Measurements from ENCODE around the gene VWCE.

Gene VWCE

DNA sequence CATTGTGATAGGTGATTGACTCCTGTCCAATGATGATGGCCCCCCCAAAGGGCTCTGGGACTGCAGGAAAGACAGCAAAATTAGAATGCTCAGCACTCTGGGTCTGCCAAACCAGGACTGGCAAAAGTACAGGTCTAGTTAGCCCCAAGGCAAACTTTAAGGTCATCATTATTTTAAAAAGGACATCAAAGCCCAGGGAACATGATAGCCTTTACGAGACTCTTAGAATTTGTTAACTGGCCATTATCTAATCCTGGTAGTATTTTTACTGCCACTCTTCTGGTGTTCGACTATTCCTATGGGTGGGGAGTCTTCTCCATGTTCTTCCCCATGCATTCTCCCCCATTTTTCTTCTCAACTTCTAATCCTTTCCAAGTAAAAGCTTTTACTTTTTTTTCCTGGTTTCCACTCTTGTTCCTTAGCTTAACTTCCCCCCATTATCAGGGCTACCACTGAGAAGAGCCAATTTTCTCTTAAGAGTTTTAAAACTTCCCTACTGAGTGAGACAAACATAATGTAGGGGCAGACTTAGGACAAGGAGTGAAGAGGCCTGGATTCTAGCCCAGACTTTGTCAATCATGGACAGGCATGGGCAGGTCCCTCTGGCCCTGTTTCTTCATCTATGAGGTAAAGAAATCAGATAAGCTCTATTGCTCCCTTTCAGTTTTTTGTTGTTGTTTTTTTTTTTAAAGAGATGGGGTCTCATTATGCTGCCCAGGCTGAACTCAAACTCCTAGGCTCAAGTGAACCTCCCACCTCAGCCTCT lies 30.7 kb upstream of the VWCE start:
- Histone ChIP-seq H3K4me1 (ENCODE audit: insufficient read depth, low read length) (no peaks in the 10 kb centered on the region), H3K9me3 (ENCODE audit: insufficient read depth, low read depth, low read length) (no peaks in the 10 kb centered on the region), H3K36me3 (ENCODE audit: insufficient read depth, low read length) (peaks cover 96% of the 10 kb centered on the region), H3K27ac (ENCODE audit: low read depth, low read length) (no peak overlapping the region), H3K9ac (ENCODE audit: low read depth, low read length) (no peak overlapping the region), H3K4me3 (ENCODE audit: low read length) (no peak overlapping the region), H3K27me3 (ENCODE audit: insufficient read depth, low read length) (no peaks in the 10 kb centered on the region)
- 100% methylated on average over 2 of the region's 2 CpGs for WGBS

DNA sequence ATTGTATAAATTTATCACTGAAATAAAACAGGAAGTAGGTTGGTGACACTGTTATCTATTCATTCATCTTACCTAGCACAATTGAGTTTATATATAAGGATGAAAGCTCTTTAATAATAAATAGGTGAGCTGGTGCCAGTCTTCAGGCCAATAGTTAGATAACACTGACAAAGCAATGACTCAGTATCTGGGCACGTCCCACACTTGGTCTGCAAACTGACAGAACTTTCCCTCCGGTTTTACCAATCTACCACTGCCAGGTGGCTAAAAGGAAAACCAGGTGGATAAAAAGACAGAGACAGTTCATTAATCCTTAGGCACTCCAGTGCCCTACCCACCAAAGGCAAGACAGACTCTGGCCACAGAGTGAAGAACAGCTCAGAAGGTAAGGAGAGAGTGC lies 20.1 kb upstream of the VWCE start:
- Histone ChIP-seq H3K27ac (ENCODE audit: low read depth, low read length) (no peak overlapping the region), H3K4me3 (ENCODE audit: low read length) (no peak overlapping the region), H3K27me3 (ENCODE audit: insufficient read depth, low read length) (no peaks in the 10 kb centered on the region), H3K9me3 (ENCODE audit: insufficient read depth, low read depth, low read length) (no peaks in the 10 kb centered on the region), H3K9ac (ENCODE audit: low read depth, low read length) (no peak overlapping the region), H3K4me1 (ENCODE audit: insufficient read depth, low read length) (no peaks in the 10 kb centered on the region), H3K36me3 (ENCODE audit: insufficient read depth, low read length) (peaks cover 90% of the 10 kb centered on the region)
- WGBS, result 96% methylated on average over 2 of the region's 2 CpGs

DNA sequence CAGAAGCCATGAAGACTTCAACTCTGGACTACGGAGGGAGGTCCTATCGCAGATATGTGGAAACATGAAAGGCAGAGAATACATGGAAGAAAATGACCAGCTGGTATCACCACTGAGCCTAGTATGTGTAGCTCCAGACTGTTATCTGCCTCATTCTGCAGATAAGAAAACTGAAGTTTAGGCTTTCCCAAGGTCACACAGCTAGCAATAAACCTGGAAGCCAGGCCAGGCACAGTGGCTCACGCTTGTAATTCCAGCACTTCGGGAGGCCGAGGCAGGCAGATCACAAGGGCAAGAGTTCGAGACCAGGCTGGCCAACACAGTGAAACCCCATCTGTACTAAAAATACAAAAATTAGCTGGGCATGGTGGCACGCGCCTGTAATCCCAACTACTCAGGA lies 15.6 kb upstream of the VWCE start:
- no peak overlapping the region for H3K9ac ChIP-seq (ENCODE audit: low read depth, low read length)
- H3K27ac ChIP-seq (ENCODE audit: low read depth, low read length), result no peak overlapping the region
- no peaks in the 10 kb centered on the region for H3K9me3 ChIP-seq (ENCODE audit: insufficient read depth, low read depth, low read length)
- H3K27me3 ChIP-seq (ENCODE audit: insufficient read depth, low read length), result no peaks in the 10 kb centered on the region
- peaks cover 99% of the 10 kb centered on the region for H3K36me3 ChIP-seq (ENCODE audit: insufficient read depth, low read length)
- no peak overlapping the region for H3K4me3 ChIP-seq (ENCODE audit: low read length)
- H3K4me1 ChIP-seq (ENCODE audit: insufficient read depth, low read length), result no peaks in the 10 kb centered on the region
- 98% methylated on average over 8 of the region's 8 CpGs for WGBS

DNA sequence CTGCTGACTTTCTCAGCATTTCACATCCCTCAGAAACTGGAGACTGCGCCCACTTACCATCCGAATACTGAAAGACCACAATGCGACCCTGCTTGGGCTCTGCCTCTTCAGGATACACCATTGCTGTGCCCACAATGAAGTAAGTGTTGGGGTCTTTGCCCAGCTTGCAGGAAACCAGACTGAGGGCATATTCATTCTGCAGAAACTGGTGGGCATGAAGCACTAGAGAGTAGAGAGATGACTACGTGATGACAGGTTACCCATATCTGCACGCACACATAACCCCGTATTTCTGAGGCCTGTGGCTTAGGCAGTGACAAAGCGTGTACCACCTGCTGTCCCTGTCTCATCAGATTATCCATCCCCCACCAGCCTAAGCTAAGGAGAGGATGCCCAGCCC lies 14.6 kb upstream of the VWCE start:
- no peaks in the 10 kb centered on the region for H3K27me3 ChIP-seq (ENCODE audit: insufficient read depth, low read length)
- H3K4me1 ChIP-seq (ENCODE audit: insufficient read depth, low read length), result no peaks in the 10 kb centered on the region
- no peak overlapping the region for H3K9ac ChIP-seq (ENCODE audit: low read depth, low read length)
- 94% methylated on average over 7 of the region's 7 CpGs for WGBS
- H3K27ac ChIP-seq (ENCODE audit: low read depth, low read length), result no peak overlapping the region
- H3K4me3 ChIP-seq (ENCODE audit: low read length), result no peak overlapping the region
- H3K9me3 ChIP-seq (ENCODE audit: insufficient read depth, low read depth, low read length), result no peaks in the 10 kb centered on the region
- H3K36me3 ChIP-seq (ENCODE audit: insufficient read depth, low read length), result peaks cover 99% of the 10 kb centered on the region

DNA sequence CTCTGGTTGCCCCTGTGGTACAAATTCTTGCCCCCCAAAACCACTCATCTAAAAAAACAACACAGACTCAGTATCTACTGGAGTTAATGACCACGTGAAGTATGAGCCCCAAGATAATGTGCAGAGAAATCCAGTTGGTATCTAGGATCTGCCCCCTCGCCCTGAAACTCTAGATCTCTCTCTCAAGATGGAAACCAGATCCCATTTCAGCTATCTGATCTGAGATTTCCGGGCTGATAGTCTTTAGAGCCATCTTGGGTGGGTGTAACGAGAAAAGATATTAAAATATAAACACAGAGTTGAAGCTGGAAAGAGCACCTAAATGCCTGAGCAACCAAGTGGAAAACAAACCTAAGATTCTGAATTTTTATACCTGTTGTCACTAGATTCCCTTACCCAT lies 14.0 kb upstream of the VWCE start:
- H3K9me3 ChIP-seq (ENCODE audit: insufficient read depth, low read depth, low read length), result no peaks in the 10 kb centered on the region
- no peaks in the 10 kb centered on the region for H3K4me1 ChIP-seq (ENCODE audit: insufficient read depth, low read length)
- H3K9ac ChIP-seq (ENCODE audit: low read depth, low read length), result no peak overlapping the region
- no peak overlapping the region for H3K4me3 ChIP-seq (ENCODE audit: low read length)
- H3K36me3 ChIP-seq (ENCODE audit: insufficient read depth, low read length), result peaks cover 96% of the 10 kb centered on the region
- 98% methylated on average over 2 of the region's 4 CpGs for WGBS
- H3K27ac ChIP-seq (ENCODE audit: low read depth, low read length), result no peak overlapping the region
- H3K27me3 ChIP-seq (ENCODE audit: insufficient read depth, low read length), result no peaks in the 10 kb centered on the region

DNA sequence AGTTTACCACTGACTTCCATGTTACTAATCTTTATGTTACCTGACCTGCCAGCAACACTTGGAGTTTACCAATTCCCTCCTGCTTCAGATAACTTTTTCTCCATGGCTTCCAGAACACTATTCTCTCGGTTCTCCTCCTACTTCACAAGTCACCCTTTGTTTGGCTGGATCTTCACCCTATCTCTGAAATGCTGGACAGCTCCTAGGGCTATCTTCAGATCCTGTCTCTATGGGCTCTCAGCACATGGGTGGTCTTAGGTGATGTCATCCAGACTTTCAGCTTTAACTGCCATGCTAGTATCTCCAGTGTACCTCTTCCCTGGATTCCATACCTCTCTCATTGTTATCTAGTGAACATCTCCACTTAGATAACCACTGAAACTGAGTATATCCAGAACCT lies 12.2 kb upstream of the VWCE start:
- Histone ChIP-seq H3K27me3 (ENCODE audit: insufficient read depth, low read length) (no peaks in the 10 kb centered on the region), H3K4me3 (ENCODE audit: low read length) (no peak overlapping the region), H3K9ac (ENCODE audit: low read depth, low read length) (no peak overlapping the region), H3K9me3 (ENCODE audit: insufficient read depth, low read depth, low read length) (no peaks in the 10 kb centered on the region), H3K36me3 (ENCODE audit: insufficient read depth, low read length) (peaks cover 97% of the 10 kb centered on the region), H3K27ac (ENCODE audit: low read depth, low read length) (no peak overlapping the region), H3K4me1 (ENCODE audit: insufficient read depth, low read length) (no peaks in the 10 kb centered on the region)
- WGBS, result 96% methylated on average over 1 of the region's 1 CpG

DNA sequence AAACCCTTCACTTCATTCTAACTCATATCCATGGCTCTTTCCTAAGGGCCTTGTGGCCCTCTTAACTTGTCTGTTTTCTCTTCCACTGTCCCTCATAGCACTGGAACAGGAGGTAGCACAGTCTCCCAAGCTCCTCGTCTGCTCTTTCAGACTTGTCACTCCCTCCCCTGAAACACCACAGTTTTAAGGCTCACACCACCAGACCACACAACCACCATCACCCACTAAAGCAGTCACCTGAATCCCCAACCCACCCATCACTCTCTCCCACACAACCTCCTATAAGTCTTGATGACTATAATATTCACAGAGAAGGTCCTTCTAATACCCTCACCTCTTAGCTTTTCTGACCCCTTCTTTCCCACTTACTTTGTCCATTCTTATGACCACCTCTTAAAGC lies 11.1 kb upstream of the VWCE start:
- 95% methylated on average over 1 of the region's 1 CpG for WGBS
- no peak overlapping the region for H3K27ac ChIP-seq (ENCODE audit: low read depth, low read length)
- H3K36me3 ChIP-seq (ENCODE audit: insufficient read depth, low read length), result peaks cover 97% of the 10 kb centered on the region
- no peaks in the 10 kb centered on the region for H3K9me3 ChIP-seq (ENCODE audit: insufficient read depth, low read depth, low read length)
- no peak overlapping the region for H3K9ac ChIP-seq (ENCODE audit: low read depth, low read length)
- no peak overlapping the region for H3K4me3 ChIP-seq (ENCODE audit: low read length)
- no peaks in the 10 kb centered on the region for H3K27me3 ChIP-seq (ENCODE audit: insufficient read depth, low read length)
- H3K4me1 ChIP-seq (ENCODE audit: insufficient read depth, low read length), result no peaks in the 10 kb centered on the region

DNA sequence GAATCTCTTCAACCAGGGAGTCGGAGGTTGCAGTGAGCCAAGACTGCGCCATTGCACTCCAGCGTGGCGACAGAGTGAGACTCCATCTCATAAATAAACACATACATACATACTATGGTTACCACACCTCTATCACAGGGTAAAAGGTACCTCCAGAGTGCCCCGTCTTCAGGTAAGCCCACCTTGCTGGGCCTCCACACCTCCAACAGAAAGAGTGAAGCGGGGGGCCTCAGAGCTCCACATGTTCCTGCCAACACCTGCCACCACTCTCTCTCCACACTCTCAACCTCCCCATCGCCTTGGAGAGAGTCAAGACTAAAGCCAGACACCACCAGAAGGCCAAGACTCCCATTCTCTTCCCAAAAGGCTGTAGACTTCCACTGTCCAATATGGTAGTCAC lies 10.3 kb upstream of the VWCE start:
- 96% methylated on average over 7 of the region's 7 CpGs for WGBS
- no peak overlapping the region for H3K9ac ChIP-seq (ENCODE audit: low read depth, low read length)
- peaks cover 97% of the 10 kb centered on the region for H3K36me3 ChIP-seq (ENCODE audit: insufficient read depth, low read length)
- H3K27me3 ChIP-seq (ENCODE audit: insufficient read depth, low read length), result no peaks in the 10 kb centered on the region
- no peaks in the 10 kb centered on the region for H3K4me1 ChIP-seq (ENCODE audit: insufficient read depth, low read length)
- no peak overlapping the region for H3K27ac ChIP-seq (ENCODE audit: low read depth, low read length)
- H3K9me3 ChIP-seq (ENCODE audit: insufficient read depth, low read depth, low read length), result no peaks in the 10 kb centered on the region
- no peak overlapping the region for H3K4me3 ChIP-seq (ENCODE audit: low read length)

DNA sequence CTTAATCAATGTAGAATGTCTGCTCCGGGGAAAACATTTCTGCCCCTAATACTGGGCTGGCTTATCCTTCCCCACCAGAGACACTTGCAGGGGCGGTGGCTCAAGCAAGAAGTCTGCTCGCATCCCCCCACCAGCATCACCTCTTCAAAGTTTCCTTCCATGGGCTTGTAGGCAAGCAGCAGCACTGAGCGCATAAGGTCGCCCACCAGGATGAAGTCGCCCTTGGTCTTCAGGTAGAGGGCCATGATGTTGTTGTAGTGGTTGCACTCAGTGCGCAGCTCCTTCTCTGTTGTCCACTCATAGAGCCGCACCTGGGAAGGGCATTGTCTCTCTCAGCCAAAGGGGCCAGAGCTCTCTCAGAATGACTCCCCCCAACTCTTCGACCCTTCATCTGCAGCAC lies 8.6 kb upstream of the VWCE start:
- Histone ChIP-seq H3K36me3 (ENCODE audit: insufficient read depth, low read length) (peaks cover 97% of the 10 kb centered on the region), H3K9me3 (ENCODE audit: insufficient read depth, low read depth, low read length) (no peaks in the 10 kb centered on the region), H3K27ac (ENCODE audit: low read depth, low read length) (no peak overlapping the region), H3K27me3 (ENCODE audit: insufficient read depth, low read length) (no peaks in the 10 kb centered on the region), H3K9ac (ENCODE audit: low read depth, low read length) (no peak overlapping the region), H3K4me3 (ENCODE audit: low read length) (no peak overlapping the region), H3K4me1 (ENCODE audit: insufficient read depth, low read length) (no peaks in the 10 kb centered on the region)
- WGBS, result 97% methylated on average over 9 of the region's 9 CpGs

DNA sequence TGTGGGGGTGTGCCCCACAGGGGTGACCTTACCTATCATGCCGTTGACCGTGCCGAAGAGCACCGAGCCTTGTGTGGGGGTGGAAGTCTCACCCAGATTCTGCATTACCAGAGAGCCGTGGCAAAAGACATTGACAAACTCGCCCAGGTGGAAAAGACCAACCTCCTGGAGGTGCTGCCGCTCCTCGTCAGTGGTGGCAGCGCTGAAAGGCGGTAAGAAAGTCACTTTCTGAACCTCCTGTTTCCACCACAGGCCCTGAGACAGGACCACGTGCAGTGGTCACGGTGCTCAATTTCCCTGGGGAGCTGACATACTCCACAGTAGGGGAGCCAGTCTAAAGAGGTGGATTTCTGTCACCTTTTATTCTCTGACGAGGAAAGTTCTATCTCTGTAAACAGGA lies 7.4 kb upstream of the VWCE start:
- no peak overlapping the region for H3K27ac ChIP-seq (ENCODE audit: low read depth, low read length)
- H3K36me3 ChIP-seq (ENCODE audit: insufficient read depth, low read length), result peaks cover 93% of the 10 kb centered on the region
- no peaks in the 10 kb centered on the region for H3K4me1 ChIP-seq (ENCODE audit: insufficient read depth, low read length)
- H3K4me3 ChIP-seq (ENCODE audit: low read length), result no peak overlapping the region
- 96% methylated on average over 13 of the region's 13 CpGs for WGBS
- no peaks in the 10 kb centered on the region for H3K9me3 ChIP-seq (ENCODE audit: insufficient read depth, low read depth, low read length)
- H3K9ac ChIP-seq (ENCODE audit: low read depth, low read length), result no peak overlapping the region
- no peaks in the 10 kb centered on the region for H3K27me3 ChIP-seq (ENCODE audit: insufficient read depth, low read length)

DNA sequence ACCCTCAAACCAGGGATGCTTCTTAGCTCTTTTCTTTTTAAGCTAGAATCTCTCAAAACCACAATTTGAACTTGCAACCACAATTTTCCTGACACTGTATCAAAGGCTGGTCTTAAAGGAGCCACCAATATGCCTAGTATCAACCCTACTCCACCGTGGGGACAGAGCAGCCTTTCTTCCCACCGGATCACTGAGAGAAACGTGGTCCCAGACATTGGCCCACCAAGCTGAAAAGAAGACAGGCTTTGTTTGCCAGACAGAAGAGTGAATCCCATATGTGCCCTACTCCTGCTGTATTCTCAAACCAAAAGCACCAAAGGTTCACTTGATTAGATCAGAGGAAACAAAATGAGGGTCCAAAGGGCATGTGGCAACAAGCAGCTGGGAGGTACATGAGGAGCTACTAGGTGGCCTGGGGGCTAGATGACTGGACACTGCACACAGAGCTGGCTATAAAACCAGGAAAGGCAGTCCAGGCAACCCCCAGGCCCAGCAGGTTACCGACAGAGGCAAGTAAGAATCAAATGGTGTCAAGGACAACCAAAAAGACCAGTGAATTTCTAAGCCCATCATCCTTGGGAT lies 3.6 kb upstream of the VWCE start:
- H3K27ac ChIP-seq (ENCODE audit: low read depth, low read length), result no peak overlapping the region
- H3K9ac ChIP-seq (ENCODE audit: low read depth, low read length), result no peak overlapping the region
- peaks cover 58% of the 10 kb centered on the region for H3K36me3 ChIP-seq (ENCODE audit: insufficient read depth, low read length)
- H3K9me3 ChIP-seq (ENCODE audit: insufficient read depth, low read depth, low read length), result no peaks in the 10 kb centered on the region
- WGBS, result 84% methylated on average over 4 of the region's 4 CpGs
- peaks cover 9% of the 10 kb centered on the region for H3K27me3 ChIP-seq (ENCODE audit: insufficient read depth, low read length)
- no peak overlapping the region for H3K4me3 ChIP-seq (ENCODE audit: low read length)
- H3K4me1 ChIP-seq (ENCODE audit: insufficient read depth, low read length), result no peaks in the 10 kb centered on the region

Data from HUES64 (cell line).